Colonic mucosa (tissue), 4 donors: Measurements from ENCODE around the gene CRADD. TPM values are rescaled to one million over a fixed set of nuclear protein-coding genes. Genes with fewer than 3 reads are reported as not detected.
A peak's percentile ranks its signal among the peaks of the same experiment; 100 is the strongest.

Source experiments
- DNase-seq: peaks from one replicate; pipeline ENCODE4 v3.0.0-alpha.2; 2020
- H3K27ac ChIP-seq: fragments of 200-600 bp; one replicate; pipeline ENCODE4 v1.8.0; 2021
- H3K27me3 ChIP-seq: fragments of 200-600 bp; one replicate; pipeline ENCODE4 v1.8.0; 2021
- H3K36me3 ChIP-seq: fragments of 200-600 bp; one replicate; pipeline ENCODE4 v1.8.0; 2021
- H3K4me1 ChIP-seq: fragments of 200-600 bp; one replicate; pipeline ENCODE4 v1.8.0; 2021; ENCODE audit warnings: mild to moderate bottlenecking
- H3K4me3 ChIP-seq: fragments of 200-600 bp; one replicate; pipeline ENCODE4 v1.8.0; 2021
- H3K9ac ChIP-seq, 2 donors: one replicate each; pipeline ENCODE4 v1.7.0; 2013; ENCODE audit warnings: control low read depth in 2 of 2, low read depth in 2 of 2, low read length in 2 of 2
- H3K9me3 ChIP-seq: fragments of 200-600 bp; one replicate; pipeline ENCODE4 v1.8.0; 2021
- intact Hi-C: fragments of 100-400 bp; cut with DNase I; formaldehyde crosslinking; loops from one replicate; pipeline ENCODE4 v1.14.1; 2022
- total RNA-seq, 2 donors: library from RNA; stranded (reverse); fragmentation: NEBNext Ultra II Directional in 1 of 2; extraction: Animal tissue kit (Norgen Biotek cat#: 25700) in 1 of 2; gene quantifications; one replicate each; pipeline ENCODE4 v1.2.1, GENCODE V29; 2021
- TF ChIP-seq, protein P1 (sequence below): fragments of 200-600 bp; IDR thresholded peaks from one replicate; pipeline ENCODE4 v1.8.0; 2022; ENCODE audit warnings: antibody characterized with exemption, mild to moderate bottlenecking
- donor health status: healthy.
- donor health status: DM: no; HTN: no; CAD: no.
- donor health status: DM: no; HTN: no; CAD: no.

The CRADD gene
- total RNA-seq, 2 donors from 2014 or later = 18.2 to 23.9 TPM

DNA sequence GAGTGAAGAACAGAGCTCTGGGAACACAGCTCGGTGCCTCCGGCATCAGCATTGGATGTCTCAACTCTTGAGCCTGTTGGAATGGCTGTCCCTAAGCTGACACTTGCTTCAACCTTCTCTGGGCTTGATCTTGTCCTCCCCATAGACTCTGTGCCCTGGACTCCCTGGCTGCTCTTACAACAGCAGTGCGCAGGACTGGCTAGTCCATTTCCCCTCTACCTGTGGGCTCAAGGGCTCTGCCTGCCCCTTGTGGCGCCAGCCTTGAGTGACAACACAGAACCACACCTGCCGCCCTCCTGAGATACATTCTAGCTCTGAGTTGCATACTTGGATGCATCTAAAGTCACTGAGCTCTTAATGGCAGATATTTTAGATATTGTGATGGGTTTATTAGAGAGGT lies 6.2 kb downstream of the CRADD start:
- H3K9me3 ChIP-seq = no peaks in the 10 kb centered on the region
- no peak overlapping the region for H3K27ac ChIP-seq
- no peak overlapping the region for H3K4me3 ChIP-seq
- H3K4me1 ChIP-seq = no peaks in the 10 kb centered on the region
- H3K27me3 ChIP-seq = no peaks in the 10 kb centered on the region
- DNase-seq = no peak
- no peak overlapping the region for H3K9ac ChIP-seq
- intact Hi-C loops = no loop called here
- H3K36me3 ChIP-seq = no peaks in the 10 kb centered on the region
- TF ChIP-seq, protein P1, sequence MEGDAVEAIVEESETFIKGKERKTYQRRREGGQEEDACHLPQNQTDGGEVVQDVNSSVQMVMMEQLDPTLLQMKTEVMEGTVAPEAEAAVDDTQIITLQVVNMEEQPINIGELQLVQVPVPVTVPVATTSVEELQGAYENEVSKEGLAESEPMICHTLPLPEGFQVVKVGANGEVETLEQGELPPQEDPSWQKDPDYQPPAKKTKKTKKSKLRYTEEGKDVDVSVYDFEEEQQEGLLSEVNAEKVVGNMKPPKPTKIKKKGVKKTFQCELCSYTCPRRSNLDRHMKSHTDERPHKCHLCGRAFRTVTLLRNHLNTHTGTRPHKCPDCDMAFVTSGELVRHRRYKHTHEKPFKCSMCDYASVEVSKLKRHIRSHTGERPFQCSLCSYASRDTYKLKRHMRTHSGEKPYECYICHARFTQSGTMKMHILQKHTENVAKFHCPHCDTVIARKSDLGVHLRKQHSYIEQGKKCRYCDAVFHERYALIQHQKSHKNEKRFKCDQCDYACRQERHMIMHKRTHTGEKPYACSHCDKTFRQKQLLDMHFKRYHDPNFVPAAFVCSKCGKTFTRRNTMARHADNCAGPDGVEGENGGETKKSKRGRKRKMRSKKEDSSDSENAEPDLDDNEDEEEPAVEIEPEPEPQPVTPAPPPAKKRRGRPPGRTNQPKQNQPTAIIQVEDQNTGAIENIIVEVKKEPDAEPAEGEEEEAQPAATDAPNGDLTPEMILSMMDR = no peak

DNA sequence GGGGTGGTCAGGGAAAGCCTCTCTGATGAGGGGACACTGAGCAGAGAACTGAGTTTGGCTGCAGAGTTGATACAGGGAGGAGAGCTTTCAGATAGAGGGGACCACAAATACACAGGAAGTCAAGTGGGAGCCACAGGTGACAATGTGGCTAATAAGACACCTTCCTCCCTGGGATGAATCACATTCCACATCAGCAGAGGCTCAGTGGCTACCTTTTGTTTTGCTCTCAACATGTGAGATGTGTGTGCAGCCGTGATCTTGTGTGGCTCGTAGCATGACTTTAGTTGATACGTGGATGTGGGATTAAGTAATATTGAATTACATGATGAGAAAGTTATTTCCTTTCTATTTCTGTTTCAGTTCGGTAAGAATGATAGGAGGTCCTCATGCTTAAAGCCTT lies 7.5 kb downstream of the CRADD start:
- no peak for DNase-seq
- H3K36me3 ChIP-seq = no peaks in the 10 kb centered on the region
- no peak overlapping the region for H3K4me3 ChIP-seq
- no peak overlapping the region for H3K27ac ChIP-seq
- H3K27me3 ChIP-seq = no peaks in the 10 kb centered on the region
- no peaks in the 10 kb centered on the region for H3K4me1 ChIP-seq
- no peak overlapping the region for H3K9ac ChIP-seq
- intact Hi-C loops = no loop called here
- H3K9me3 ChIP-seq = no peaks in the 10 kb centered on the region
- TF ChIP-seq, protein P1 = no peak

DNA sequence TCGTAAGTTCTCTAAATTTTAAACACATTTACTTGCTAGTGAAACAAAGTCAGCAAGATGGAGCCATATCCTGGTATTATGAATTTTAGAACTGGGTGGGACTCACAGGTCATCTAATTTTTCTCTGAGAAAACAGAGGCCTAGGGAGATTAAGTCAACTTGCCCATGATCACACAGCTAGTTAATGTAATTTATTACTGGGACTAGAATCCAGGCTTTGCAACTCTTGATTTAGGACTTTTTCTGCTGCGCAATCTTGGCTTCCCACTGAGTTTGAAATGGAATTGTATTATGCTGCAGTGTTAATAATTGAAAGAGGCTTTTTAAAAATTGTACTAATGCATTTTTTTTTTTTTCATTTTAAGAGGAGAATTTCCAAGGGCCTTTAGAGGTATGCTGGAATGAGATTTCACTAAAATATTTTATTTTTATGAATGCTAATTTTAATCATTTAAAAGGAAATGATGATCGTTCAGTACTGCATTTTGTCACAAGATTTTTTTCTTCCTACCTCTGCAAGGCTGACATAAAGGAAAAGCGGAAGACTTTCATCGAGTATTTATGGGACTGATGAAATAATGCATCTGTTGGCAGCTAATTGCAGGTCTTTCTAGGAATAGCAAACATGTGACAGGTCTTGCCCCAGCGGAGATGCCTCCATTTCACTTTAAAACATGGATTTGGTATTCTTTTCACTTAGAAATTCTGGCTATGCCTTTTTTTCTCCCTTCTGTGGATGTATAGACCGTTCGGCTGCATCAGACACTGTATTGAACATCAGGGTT lies 9.6 kb downstream of the CRADD start:
- H3K9ac ChIP-seq = no peak overlapping the region
- H3K27ac ChIP-seq = no peak overlapping the region
- H3K27me3 ChIP-seq = no peaks in the 10 kb centered on the region
- H3K9me3 ChIP-seq = no peaks in the 10 kb centered on the region
- H3K4me1 ChIP-seq = no peaks in the 10 kb centered on the region
- intact Hi-C loops = no loop called here
- no peak overlapping the region for H3K4me3 ChIP-seq
- no peaks in the 10 kb centered on the region for H3K36me3 ChIP-seq
- TF ChIP-seq, protein P1 = no peak
- DNase-seq = no peak

GRCh38 chr12:93689076-93689834 lies 12.1 kb downstream of the CRADD start:
- H3K4me1 ChIP-seq = no peaks in the 10 kb centered on the region
- TF ChIP-seq, protein P1 = no peak
- no peak overlapping the region for H3K9ac ChIP-seq
- no peaks in the 10 kb centered on the region for H3K27me3 ChIP-seq
- H3K27ac ChIP-seq = peak overlapping the region; percentile 20
- H3K36me3 ChIP-seq = no peaks in the 10 kb centered on the region
- intact Hi-C loops = no loop called here
- no peaks in the 10 kb centered on the region for H3K9me3 ChIP-seq
- DNase-seq = peak; percentile 31
- H3K4me3 ChIP-seq = no peak overlapping the region

DNA sequence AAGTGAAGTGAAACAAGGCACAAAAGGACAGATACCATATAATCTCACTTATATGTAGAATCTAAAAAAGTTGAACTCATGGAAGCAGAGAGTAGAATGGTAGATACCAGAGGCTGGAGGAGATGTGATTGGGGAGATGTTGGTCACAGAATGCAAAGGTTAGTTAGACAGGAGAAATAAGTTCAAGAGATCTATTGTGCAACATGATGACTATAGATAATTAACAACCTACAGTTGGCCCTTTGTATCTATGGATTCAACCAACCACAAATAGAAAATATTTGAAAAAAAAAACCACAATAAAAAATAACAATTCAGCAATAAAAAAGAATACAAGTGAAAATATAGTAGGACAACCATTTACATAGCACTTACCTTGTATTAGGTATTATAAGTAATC lies 19.3 kb downstream of the CRADD start:
- no peak overlapping the region for H3K27ac ChIP-seq
- no peak overlapping the region for H3K9ac ChIP-seq
- no peaks in the 10 kb centered on the region for H3K9me3 ChIP-seq
- TF ChIP-seq, protein P1 = no peak
- H3K4me1 ChIP-seq = no peaks in the 10 kb centered on the region
- no peak for DNase-seq
- intact Hi-C loops = no loop called here
- H3K4me3 ChIP-seq = no peak overlapping the region
- H3K36me3 ChIP-seq = no peaks in the 10 kb centered on the region
- no peaks in the 10 kb centered on the region for H3K27me3 ChIP-seq
